Peyer's patch (tissue), 4 donors: ENCODE results near the gene APC.

Source experiments
- CTCF ChIP-seq, 6 experiments: fragments of 450-650 bp in 4 of 6; fragments of 200-600 bp in 2 of 6; sonication (generic) in 1 of 6; IDR thresholded peaks; one replicate each; pipeline ENCODE4 v1.5.1; 2017 to 2019; ENCODE audit warnings: antibody characterized with exemption in 6 of 6, mild to moderate bottlenecking in 3 of 6, moderate library complexity in 1 of 6
- POLR2A ChIP-seq, 2 donors: fragments of 450-650 bp; IDR thresholded peaks; one replicate each; pipeline ENCODE4 v1.5.1; 2017; ENCODE audit warnings: antibody characterized with exemption in 2 of 2, mild to moderate bottlenecking in 2 of 2, moderate library complexity in 2 of 2

- TF ChIP-seq POLR2A (IDR thresholded peaks at IDR 0.05) (no peak), CTCF (IDR thresholded peaks at IDR 0.05) (no peak)
These were observed 3.1 kb upstream of the APC start for GRCh38 chr5:112734597-112734996.
